HG02943 (cell line): Measurements from ENCODE around the gene PTPA.

Experiments used
- ATAC-seq: cut with Tn5 transposase; IDR thresholded peaks from one replicate; pipeline ENCODE4 v1.9.1; 2021; ENCODE audit warnings: mild to moderate bottlenecking, low read depth, moderate library complexity; ENCODE audit not compliant: unreplicated experiment

The PTPA gene

GRCh38 chr9:129080601-129081387 lies 30.4 kb upstream of the PTPA start, which contains the start of gene DOLPP1:
TSS of gene DOLPP1 (plus strand) at chr9:129081111. CDS start at chr9:129081132, 21 bp downstream.
- peak; percentile 90 for ATAC-seq

- ATAC-seq = no peak
Measured at GRCh38 chr9:129081388-129081904, 29.8 kb upstream of the PTPA start.

- ATAC-seq = no peak
Measured at GRCh38 chr9:129084087-129084486, 27.1 kb upstream of the PTPA start.

- ATAC-seq = no peak
Measured at GRCh38 chr9:129089246-129089645, 22.0 kb upstream of the PTPA start.

DNA sequence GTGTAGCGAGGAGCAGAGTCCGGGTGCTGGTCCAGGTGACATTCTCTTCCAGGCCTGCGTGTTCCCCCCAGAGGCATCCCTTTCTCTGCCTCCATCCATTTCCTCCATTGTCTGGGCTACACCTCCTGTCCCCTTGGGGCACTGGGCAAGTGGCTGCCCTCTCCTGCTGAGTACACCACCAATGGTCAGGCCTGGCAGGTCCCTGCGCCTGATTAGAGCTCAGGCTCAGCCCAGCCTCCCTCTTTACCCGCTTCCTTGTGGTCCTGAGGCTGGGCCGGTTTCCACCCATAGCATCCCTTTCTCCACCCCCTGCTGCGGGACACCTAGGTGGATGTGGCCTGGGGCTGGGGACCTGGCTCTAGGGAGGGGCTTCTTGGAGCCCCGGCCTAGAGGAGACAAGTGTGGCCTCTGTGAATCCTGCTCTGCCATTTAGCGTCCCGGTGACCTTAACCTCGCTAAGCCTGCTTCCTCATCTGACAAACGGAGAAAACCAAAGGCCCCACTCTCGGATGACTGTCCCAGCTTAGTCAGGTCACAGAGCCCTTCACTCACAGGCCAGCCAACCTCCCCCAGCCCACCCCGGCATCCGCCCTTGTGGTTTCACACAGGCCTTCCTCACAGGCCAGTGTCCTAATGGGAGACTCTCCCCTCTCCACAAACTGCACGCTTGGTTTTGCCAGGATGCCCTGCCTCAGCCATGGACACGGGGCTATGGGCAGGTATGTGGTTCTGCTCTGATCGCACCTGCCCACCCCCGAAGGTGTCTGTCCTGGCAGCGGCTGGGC lies 17.4 kb upstream of the PTPA start:
- no peak for ATAC-seq

DNA sequence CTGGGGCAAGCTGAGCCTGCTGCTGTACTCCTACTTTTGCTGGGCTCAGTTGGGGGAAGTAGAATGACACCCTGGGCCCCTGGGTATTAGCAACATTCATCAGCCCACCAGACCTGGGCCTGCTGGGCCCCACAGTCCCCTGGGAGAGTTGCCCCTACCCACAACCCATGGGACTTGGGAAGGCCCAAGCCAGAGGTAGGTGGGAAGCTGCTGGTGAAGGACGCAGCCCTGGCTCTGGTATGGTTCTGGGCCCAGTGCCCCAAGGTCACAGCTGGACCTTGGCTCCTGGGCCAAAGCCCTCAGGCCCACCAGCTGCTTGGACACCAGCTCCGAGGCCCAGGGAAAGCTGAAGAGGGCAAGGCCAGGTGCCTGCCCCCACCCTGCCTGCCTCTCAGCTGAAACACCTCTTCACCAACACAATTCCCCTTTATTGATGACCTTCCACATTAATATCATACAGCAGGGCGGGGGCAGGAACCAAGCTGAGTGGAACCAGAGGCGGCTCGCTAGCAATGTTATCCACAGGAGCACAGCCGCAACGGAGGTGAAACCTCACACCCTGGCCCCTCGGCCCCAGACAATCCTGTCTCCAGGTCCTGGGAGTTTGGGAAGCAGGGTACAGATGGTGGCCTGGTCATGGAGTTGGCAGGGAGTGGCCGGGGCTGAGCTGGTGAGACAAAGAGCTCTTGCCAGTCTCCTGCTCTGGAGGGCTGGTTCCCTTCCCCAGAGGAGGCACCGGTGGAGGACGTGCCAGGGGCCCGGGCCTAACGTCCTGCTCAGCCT lies 16.6 kb upstream of the PTPA start:
- ATAC-seq = no peak

DNA sequence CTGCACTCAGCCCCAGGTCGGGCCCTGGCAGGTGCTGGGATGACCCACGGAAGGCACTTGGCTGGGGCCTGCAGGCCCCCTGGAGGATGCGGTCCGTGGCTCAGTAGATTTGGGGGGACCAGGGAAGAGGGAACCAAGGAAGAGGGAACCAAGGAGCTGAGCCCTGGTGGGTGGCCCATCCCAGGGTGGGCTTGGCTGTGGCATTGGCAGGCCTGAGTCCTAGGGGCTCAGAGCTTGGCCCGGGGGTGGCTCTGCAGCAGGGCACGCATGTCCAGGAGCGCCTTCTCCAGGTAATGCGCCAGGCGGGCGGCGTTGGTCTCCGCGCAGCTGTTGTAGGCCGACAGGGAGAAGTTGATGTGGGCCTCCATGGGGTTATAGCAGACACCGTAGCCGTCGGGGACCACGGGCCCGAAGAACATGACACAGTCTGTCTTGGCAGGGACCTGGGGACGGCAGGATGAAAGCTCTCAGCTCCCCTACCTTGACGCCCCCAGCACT lies 16.0 kb upstream of the PTPA start:
- ATAC-seq = no peak

GRCh38 chr9:129095908-129096307 lies 15.3 kb upstream of the PTPA start:
- ATAC-seq = no peak

DNA sequence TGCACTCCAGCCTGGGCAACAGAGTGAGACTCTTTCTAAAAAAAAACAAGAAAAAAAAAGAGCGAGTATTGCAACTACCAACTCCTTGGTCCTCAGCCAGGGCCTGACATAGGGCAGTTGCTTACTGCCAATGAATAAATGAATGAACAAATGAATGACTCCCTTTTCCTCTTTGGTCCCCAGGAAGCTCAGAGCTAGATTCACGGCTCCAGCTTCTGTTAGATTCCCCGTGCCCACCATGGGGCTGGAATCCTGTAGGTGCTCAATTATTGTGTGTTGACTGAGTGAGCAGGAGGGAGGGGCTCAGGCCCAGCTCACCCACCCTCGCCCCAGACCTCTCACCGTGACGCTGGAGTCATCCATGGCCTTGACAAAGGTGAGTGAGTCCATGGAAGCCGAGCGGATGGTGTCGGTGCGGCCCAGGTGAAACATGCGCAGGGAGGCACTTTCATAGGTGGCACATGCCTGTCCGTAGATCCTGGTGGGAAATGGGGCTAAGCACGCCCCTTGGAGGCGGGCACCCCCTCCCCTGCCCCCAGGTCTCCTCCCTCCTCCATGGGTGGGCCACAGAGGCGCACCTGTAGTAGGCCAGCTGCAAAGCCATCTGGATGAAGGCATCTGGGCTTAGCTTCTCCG lies 13.4 kb upstream of the PTPA start:
- no peak for ATAC-seq

GRCh38 chr9:129098328-129098727 lies 12.9 kb upstream of the PTPA start:
- no peak for ATAC-seq

DNA sequence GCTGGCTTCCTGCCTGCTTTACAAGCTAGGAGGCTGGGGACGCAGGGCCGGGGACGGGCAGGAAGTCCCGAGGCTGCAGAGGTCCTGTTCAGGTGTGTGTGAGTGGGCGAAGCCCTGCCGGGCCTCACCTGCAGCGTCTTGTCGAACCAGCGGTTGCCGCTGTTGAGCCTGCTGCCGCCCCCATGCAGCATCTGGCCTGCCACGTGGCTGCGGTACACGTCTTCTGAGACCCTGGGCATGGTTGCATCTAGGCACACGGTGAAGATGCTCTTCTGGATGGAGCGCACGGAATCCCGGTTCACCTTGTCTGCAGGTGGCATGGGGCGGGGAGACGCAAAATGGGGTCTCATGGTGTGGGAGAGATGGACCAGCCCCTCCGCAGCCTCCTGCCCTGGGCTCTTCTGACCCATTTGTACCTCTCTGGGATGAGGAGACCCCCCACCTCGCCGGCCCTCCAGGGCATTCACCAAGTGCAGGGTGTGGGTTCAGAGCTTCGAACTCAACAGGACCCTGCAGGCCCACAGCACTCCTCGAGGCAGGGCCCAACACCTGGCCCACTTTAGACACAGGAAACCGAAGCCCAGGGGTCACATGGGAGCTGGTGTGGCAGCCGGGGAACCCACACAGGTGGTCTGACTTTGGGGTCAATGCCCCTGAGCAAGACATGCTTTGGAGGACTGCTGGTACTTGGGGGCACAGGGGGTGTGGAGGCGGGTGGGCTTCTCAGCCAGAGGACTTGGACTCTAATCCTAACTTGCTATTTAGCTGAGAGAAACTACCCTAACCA lies 10.6 kb upstream of the PTPA start:
- ATAC-seq = no peak

GRCh38 chr9:129101279-129101678 lies 9.9 kb upstream of the PTPA start:
- no peak for ATAC-seq

DNA sequence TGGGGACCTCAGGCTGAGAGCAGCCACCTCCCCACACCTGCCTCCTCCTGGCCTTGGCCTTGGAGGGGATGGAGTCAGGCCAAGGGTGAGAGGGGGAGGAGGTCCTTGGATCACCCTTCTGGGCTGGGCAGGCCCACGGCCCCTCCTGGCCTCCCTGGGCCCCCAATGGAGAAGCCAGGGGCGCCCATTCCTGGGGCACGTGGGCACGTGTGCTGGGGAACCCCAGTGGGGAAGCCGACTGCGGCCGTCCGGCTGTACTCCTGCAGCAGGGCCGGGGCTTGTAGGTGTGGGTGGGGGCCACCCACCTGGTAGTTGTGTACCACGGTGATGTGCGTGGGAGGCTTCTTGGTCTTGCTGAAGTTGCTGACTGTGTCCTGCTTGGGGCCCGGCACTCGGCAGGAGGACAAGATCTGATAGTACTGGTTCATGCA lies 9.1 kb upstream of the PTPA start:
- ATAC-seq = no peak

- ATAC-seq = no peak
Measured at GRCh38 chr9:129102791-129103594, 8.2 kb upstream of the PTPA start.

- no peak for ATAC-seq
Measured at GRCh38 chr9:129103595-129103965, 7.6 kb upstream of the PTPA start.

GRCh38 chr9:129104051-129104450 lies 7.2 kb upstream of the PTPA start:
- ATAC-seq = no peak

DNA sequence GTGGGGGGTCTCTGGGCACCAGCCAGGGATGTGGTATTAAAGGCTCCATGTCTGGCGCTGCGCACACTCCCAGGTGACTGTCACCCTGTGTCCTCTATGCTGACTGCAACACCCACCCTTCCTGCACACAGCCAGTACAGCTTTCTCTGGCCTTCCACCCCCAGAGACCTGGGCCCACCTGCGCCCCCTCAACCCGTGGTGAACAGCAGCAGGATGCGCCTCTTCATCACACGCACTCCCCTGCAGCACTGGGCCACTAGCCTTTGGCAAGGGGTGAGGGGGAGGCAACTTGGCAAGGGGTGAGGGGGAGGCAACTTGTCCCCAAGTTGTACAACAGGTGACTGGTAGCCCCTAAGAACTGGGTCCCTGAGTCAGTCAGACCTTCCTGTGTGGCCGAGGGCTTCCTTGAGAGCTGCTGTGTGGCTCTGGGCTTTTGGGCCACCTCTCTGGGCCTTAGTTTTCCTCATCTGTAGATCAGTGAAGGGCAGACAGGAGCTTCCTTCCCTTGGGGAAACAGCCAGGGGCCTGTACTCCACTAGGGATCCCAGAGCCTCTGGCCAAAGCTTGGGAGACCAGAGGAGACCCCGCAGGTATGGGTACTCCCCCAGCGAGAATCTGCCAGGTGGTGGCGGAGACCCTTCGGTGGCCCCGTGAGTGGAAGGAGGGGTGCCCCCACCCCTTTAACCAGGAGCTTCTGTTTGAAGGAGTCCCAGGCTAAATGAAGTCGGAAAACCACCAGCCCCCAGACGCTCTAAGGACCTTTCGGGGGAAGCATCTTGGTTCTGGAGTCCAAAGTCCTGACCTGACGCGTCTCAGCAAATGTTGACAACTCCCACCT lies 5.1 kb upstream of the PTPA start:
- no peak for ATAC-seq

GRCh38 chr9:129107651-129108050 lies 3.6 kb upstream of the PTPA start:
- no peak for ATAC-seq
